Astrocyte (in vitro differentiated cells and primary cell): ENCODE measurements around the gene TANGO6. TPM values are rescaled to one million over a fixed set of nuclear protein-coding genes. Genes with fewer than 3 reads are reported as not detected.

Experiments used
- DNase-seq: peaks from one replicate; pipeline ENCODE4 v3.0.0-alpha.2; 2010; ENCODE audit warnings: low read depth
- FAIRE-seq: peaks from 2 replicates; lab custom pipeline; 2011; peaks lifted over from hg19 to GRCh38; lab: Jason Lieb, UNC
- H2AFZ ChIP-seq: 2 replicates; pipeline ENCODE4 v1.6.0; 2012; ENCODE audit warnings: low read depth, low read length, inconsistent platforms
- H3K27ac ChIP-seq: 2 replicates; pipeline ENCODE4 v1.5.1; 2011; ENCODE audit warnings: low read depth, low read length, inconsistent platforms
- H3K27me3 ChIP-seq: 2 replicates; pipeline ENCODE4 v1.6.0; 2011; ENCODE audit warnings: low read length, inconsistent platforms; ENCODE audit not compliant: insufficient read depth
- H3K36me3 ChIP-seq: 2 replicates; pipeline ENCODE4 v1.5.1; 2011; ENCODE audit warnings: low read length, inconsistent platforms; ENCODE audit not compliant: insufficient read depth
- H3K4me1 ChIP-seq: 2 replicates; pipeline ENCODE4 v1.5.1; 2011; ENCODE audit warnings: low read length, inconsistent platforms; ENCODE audit not compliant: insufficient read depth
- H3K4me2 ChIP-seq: 2 replicates; pipeline ENCODE4 v1.6.0; 2012; ENCODE audit warnings: low read length, inconsistent platforms
- H3K4me3 ChIP-seq: 2 replicates; pipeline ENCODE4 v1.5.1; 2011; ENCODE audit warnings: low read depth, mild to moderate bottlenecking, low read length, inconsistent platforms; ENCODE audit not compliant: insufficient read depth
- H3K79me2 ChIP-seq: 2 replicates; pipeline ENCODE4 v1.6.0; 2012; ENCODE audit warnings: mild to moderate bottlenecking, low read length, inconsistent platforms; ENCODE audit not compliant: insufficient read depth
- H3K9ac ChIP-seq: 2 replicates; pipeline ENCODE4 v1.6.0; 2012; ENCODE audit warnings: mild to moderate bottlenecking, low read length, inconsistent platforms
- H3K9me3 ChIP-seq: 2 replicates; pipeline ENCODE4 v1.5.1; 2012; ENCODE audit warnings: low read depth, mild to moderate bottlenecking, low read length, inconsistent platforms; ENCODE audit not compliant: insufficient read depth
- H4K20me1 ChIP-seq: 2 replicates; pipeline ENCODE4 v1.6.0; 2012; ENCODE audit warnings: low read length, inconsistent platforms; ENCODE audit not compliant: insufficient read depth
- H3K27ac Mint-ChIP-seq: one replicate; pipeline ENCODE4 v1.8.0; 2021; ENCODE audit warnings: mild to moderate bottlenecking, mixed read lengths; ENCODE audit not compliant: unreplicated experiment
- H3K27me3 Mint-ChIP-seq: one replicate; pipeline ENCODE4 v1.8.0; 2021; ENCODE audit warnings: low read depth, mixed read lengths; ENCODE audit not compliant: unreplicated experiment
- H3K36me3 Mint-ChIP-seq: one replicate; pipeline ENCODE4 v1.8.0; 2021; ENCODE audit warnings: low read depth, mixed read lengths; ENCODE audit not compliant: unreplicated experiment
- H3K4me1 Mint-ChIP-seq: one replicate; pipeline ENCODE4 v1.8.0; 2021; ENCODE audit warnings: low read depth, mixed read lengths; ENCODE audit not compliant: unreplicated experiment
- H3K4me3 Mint-ChIP-seq: one replicate; pipeline ENCODE4 v1.8.0; 2021; ENCODE audit warnings: mild to moderate bottlenecking, moderate library complexity, mixed read lengths; ENCODE audit not compliant: unreplicated experiment
- H3K9me3 Mint-ChIP-seq: one replicate; pipeline ENCODE4 v1.8.0; 2021; ENCODE audit warnings: mild to moderate bottlenecking, mixed read lengths; ENCODE audit not compliant: unreplicated experiment
- CTCF ChIP-seq: IDR thresholded peaks from 2 replicates; pipeline ENCODE4 v1.5.1; 2011; ENCODE audit warnings: low read depth, mild to moderate bottlenecking, inconsistent platforms, low read length, moderate library complexity; ENCODE audit not compliant: insufficient read depth
- EZH2 ChIP-seq: IDR thresholded peaks from 2 replicates; pipeline ENCODE4 v1.6.1; 2012; ENCODE audit warnings: mild to moderate bottlenecking, low read length, inconsistent platforms; ENCODE audit not compliant: insufficient read depth
- total RNA-seq: library from RNA; stranded (reverse); gene quantifications from 2 replicates; pipeline ENCODE4 v1.2.1, GENCODE V29; 2021

Gene TANGO6
- total RNA-seq, 1 donor from 2014 or later = 15.8 TPM

GRCh38 chr16:68948230-68948910 lies 105.0 kb downstream of the TANGO6 start:
- H3K36me3 Mint-ChIP-seq = peaks cover 11% of the 10 kb centered on the region
- no peak for FAIRE-seq
- Histone ChIP-seq H3K4me3 (no peak overlapping the region), H4K20me1 (no peaks in the 10 kb centered on the region), H3K4me2 (no peak overlapping the region), H3K4me1 (peaks cover 5% of the 10 kb centered on the region), H3K79me2 (no peaks in the 10 kb centered on the region), H3K36me3 (no peaks in the 10 kb centered on the region), H3K27ac (no peak overlapping the region), H3K27me3 (no peaks in the 10 kb centered on the region), H2AFZ (no peak overlapping the region), H3K9me3 (no peaks in the 10 kb centered on the region), H3K9ac (no peak overlapping the region)
- H3K27me3 Mint-ChIP-seq = no peaks in the 10 kb centered on the region
- H3K4me3 Mint-ChIP-seq = no peak overlapping the region
- no peak overlapping the region for H3K27ac Mint-ChIP-seq
- peaks cover 3% of the 10 kb centered on the region for H3K4me1 Mint-ChIP-seq
- peak; percentile 51 for DNase-seq
- no peak for TF ChIP-seq EZH2
- TF ChIP-seq CTCF = no peak
- H3K9me3 Mint-ChIP-seq = peaks cover 10% of the 10 kb centered on the region

- peaks cover 2% of the 10 kb centered on the region for H3K36me3 Mint-ChIP-seq
- Histone ChIP-seq H4K20me1 (no peaks in the 10 kb centered on the region), H3K36me3 (no peaks in the 10 kb centered on the region), H3K27me3 (no peaks in the 10 kb centered on the region), H3K79me2 (no peaks in the 10 kb centered on the region), H3K4me1 (peaks cover 5% of the 10 kb centered on the region), H3K9me3 (no peaks in the 10 kb centered on the region), H3K4me3 (no peak overlapping the region), H2AFZ (no peak overlapping the region), H3K4me2 (no peak overlapping the region), H3K9ac (no peak overlapping the region), H3K27ac (no peak overlapping the region)
- H3K9me3 Mint-ChIP-seq = no peaks in the 10 kb centered on the region
- H3K27me3 Mint-ChIP-seq = no peaks in the 10 kb centered on the region
- FAIRE-seq = no peak
- H3K4me1 Mint-ChIP-seq = peaks cover 3% of the 10 kb centered on the region
- H3K27ac Mint-ChIP-seq = no peak overlapping the region
- no peak for TF ChIP-seq EZH2
- no peak for TF ChIP-seq CTCF
- no peak overlapping the region for H3K4me3 Mint-ChIP-seq
- peak; percentile 66 for DNase-seq
These were observed 108.9 kb downstream of the TANGO6 start for GRCh38 chr16:68951991-68952877.
